ENCODE results near the gene CTIF.

GRCh38 chr18:48786455-48787202 is 247.8 kb downstream of the CTIF start:
- TF ChIP-seq CTCF (IDR thresholded peaks at IDR 0.05; ENCODE audit: low read depth, low read length) (no peak), EZH2phosphoT487 (IDR thresholded peaks at IDR 0.05; ENCODE audit: low read depth) (no peak)
